GM21619 (cell line): ENCODE results near the gene SLC6A19.

Experiments used
- ATAC-seq: cut with Tn5 transposase; IDR thresholded peaks from one replicate; pipeline ENCODE4 v1.9.1; 2021; ENCODE audit not compliant: unreplicated experiment

Gene SLC6A19

DNA sequence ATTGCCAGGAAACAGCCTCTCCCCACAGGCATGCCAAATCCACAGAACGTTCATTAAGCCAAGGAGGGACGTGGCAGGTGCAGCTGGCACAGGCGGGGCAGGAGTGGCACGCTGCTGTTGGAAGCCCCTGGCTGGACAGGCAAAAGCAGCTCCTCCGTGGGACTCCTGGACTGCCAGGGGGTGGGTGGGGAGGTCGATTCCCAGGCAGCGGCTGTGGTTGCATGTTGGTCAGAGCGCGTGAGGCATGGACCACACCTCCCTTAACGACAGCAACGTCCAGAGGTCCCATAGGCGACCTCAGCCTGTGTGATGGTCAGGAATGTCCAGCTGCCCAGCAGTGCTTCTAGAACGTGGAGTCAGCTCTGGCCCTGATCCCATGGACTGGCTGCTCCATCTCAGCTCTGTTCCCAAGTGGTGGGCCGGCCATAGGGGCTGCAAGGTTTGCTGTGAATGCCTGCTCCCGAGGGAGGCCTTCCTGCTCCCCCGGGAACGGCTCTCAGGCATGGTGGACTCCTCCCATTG is 6.9 kb downstream of the SLC6A19 start:
- no peak for ATAC-seq

DNA sequence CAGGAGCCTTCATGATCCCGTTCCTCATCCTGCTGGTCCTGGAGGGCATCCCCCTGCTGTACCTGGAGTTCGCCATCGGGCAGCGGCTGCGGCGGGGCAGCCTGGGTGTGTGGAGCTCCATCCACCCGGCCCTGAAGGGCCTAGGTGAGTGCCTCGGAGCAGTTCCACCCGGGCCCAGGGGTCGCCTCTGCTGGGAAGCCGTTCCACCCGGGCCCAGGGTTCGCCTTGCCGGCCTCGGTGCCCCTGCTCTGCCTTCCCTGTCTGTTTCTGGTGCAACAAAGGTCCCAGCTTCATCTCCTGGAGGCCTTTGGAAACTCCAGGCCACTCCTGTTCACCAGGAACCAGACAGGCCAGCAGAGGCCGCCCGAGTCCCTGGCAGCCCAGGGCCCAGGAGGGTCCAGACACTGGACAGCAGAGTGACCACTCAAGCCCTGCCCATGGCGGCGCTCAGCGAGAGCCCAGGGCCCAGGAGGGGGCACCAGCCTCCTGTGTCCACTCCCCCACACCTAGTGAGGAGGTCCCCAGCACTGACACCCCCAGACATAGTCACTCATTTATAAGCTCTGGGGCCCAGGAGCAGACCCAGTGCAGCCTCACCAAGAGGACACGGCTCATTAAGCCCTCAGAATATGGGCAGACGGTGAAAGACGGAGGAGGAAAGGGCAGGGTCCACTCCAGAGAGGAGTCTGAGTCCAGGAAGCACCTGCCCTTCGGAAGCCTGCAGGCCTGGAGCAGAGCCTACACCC is 7.5 kb downstream of the SLC6A19 start:
- no peak for ATAC-seq

DNA sequence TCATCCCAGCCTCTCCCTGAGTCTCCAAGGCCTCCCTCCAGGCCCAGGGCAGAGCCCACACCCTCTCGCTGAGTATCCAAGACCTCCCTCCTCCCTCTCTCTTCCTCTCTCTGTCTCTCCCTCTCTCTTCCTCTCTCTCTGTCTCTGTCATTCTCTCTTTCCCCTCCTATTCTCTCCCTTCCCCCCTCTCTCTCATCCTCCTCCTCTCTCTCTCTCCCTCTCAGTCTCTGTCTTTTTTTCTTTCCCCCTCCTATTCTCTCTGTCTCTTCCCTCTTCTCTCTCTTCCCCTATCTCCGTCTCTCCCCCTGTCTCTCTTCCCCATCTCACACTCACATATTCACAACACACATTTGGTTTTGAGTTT is 8.1 kb downstream of the SLC6A19 start:
- ATAC-seq: no peak

DNA sequence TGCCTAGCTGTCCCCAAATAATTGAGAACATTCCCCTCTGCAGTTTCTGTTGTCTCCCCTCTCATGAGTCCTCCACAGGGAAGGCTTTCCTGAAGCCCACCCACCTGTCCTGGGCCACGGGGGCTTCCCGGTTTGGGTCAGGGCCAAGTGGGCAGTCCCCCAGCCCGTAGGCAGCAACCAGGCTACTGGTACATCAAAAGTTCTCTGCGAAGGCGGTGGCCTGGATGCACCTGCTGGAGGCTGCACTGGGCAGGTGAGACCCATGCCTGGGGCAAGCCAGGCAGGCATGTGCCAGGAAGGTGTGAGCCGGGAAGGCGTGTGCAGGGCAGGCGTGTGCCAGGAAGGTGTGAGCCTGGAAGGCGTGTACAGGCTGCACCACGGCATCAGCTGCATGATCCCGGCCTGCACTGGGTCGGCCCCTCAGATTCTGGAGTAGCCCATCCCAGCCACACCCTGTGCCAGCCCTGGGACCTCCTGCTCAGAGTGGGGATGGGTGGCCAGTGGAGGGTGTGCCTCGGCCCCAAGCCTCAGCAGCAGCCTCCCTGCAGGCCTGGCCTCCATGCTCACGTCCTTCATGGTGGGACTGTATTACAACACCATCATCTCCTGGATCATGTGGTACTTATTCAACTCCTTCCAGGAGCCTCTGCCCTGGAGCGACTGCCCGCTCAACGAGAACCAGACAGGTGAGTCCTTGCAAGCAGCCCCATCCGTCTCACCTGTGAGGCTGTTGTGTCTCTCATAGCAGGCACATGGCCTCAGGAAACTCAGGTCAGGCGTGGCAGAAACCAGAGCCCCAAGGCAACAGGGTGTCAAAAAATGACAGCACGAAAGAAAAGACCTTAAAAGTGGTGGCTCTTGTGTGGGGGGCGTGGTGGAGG is 8.7 kb downstream of the SLC6A19 start:
- no peak for ATAC-seq

DNA sequence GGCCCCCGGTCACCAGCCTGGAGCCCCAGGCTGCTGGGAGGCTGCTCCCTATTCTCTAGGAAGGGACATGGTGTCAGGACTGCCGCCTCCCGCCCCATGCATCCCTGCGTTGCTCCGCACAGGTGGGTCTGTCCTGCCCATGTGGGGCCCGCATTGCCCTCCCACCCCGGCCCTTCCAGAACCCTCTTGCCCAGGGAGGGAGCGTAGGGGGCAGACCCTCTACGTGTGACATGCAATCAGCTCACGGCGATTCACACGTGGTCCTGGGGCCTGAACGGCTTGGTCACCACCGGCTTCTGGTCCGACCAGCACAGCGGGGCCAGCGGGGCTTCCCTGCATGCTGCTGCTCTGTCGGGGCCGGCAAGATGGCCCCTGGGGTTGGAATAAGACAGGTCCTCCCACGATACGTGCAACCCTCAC is 9.4 kb downstream of the SLC6A19 start:
- no peak for ATAC-seq

DNA sequence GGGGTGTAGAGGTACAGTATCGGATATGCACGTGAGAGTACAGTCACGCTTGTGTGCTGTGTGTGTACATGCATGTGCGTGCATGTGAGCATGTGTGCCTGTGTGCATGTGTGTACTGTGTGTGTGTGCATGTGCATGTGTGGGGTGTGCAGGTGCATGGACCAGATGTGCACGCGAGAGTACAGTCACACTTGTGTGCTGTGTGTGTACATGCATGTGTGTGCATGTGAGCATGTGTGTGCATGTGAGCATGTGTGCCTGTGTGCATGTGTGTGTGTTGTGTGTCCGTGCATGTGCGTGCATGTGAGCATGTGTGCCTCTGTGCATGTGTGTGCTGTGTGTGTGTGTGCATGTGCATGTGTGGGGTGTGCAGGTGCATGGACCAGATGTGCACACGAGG is 10.3 kb downstream of the SLC6A19 start:
- no peak for ATAC-seq

DNA sequence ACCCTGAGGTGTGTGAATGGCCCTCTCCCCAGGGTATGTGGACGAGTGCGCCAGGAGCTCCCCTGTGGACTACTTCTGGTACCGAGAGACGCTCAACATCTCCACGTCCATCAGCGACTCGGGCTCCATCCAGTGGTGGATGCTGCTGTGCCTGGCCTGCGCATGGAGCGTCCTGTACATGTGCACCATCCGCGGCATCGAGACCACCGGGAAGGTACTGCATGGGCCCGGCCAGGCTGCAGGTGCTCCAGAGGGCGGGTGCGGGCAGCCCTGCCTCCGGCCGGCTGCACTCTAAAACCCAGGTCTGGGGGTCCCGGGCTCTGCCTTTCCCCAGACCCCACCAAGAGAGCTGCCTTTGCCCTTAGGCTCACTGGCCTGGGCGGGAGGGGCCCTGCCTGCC is 10.9 kb downstream of the SLC6A19 start:
- no peak for ATAC-seq

DNA sequence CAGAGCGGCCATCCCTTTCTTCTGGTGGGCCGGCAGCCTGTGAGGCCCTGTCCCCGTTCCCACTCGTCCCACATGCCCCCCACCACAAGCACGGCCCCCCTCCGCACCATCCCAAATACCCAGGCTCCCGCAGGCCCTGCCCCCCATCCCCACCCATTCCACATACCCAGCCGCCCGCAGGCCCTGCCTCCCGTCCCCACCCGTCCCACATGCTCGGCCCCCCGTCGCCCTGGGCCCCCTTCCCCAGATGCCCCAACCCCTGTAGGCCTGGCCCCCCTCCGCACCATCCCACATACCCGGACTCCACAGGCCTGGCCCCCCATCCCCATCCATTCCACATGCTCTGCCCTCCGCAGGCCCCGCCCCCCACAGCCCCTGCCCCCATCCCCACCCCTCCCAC is 11.5 kb downstream of the SLC6A19 start:
- no peak for ATAC-seq

DNA sequence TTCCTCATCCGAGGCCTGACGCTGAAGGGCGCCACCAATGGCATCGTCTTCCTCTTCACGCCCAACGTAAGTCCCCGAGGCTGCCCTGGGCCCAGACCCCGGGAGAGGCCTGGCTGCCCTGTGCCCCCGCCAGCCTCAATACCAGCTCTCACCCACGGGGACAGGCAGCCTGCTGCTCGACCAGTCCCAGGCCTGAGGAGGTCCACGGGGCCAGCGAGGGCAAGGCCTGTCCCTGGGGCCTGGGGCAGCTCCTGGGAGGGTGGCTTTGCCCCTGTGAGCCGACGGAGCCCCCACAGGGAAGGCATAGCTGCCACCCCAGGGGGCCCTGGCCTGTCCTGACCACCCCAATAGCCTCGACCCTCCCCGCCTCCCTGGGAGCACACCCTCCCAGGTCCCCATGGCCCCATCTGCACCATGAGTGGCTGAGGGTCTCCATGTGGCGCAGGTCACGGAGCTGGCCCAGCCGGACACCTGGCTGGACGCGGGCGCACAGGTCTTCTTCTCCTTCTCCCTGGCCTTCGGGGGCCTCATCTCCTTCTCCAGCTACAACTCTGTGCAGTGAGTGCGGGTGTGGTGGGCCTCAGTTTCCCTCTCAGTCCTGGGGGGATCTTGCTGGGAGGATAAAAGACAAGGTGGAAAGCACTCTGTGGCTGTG is 12.2 kb downstream of the SLC6A19 start:
- ATAC-seq: no peak

DNA sequence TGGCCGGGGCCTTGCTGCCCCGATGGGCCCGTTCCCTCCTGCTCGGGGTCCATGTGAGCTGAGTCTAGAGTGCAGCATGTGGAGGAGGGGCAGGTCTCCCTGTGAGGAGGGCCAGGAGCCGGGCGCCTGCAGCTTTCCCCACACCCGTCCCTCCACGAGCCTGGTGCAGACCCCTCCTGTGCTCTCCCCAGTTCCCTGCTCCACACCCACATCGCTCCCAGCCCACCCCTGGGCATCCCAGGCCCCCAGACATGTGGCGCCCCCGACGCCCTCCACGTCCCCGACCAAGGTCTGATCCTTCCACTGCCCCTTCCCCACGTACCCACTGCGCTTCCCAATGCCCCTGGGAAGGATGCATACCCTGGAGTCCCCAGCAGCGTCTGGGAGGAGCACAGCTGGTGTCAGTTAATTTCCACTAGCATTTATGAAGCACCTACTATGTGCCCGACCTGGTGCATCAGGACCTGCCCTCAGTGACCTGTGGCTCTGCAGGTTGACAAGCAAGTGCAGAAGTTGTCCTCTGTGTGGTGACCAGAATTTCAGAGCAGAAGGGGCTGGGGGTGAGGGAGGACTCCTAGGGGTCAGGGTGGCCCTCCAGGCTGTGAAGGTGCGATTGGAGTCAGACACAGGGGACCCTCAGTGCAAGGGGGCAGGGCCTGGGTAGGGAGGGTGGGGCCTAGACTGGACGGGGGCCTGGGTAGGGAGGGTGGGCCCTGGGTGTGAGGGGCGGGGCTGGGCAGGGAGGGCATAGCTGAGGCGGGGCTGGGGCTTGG is 13.0 kb downstream of the SLC6A19 start:
- ATAC-seq: no peak

DNA sequence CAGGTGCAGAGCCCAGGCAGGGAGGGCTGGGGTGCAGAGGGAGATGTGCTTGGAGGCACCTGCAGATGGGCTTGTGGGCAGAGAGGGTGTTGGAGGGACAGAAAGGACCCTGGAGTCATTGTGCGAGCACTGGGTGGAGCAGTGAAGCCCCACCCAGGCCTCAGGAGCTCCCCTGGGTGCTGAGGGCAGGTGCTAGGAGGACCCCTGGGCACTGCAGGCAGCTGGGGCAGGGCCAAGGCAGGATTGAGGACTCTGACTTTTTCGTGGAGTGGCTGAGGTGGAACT is 13.5 kb downstream of the SLC6A19 start:
- ATAC-seq: no peak

DNA sequence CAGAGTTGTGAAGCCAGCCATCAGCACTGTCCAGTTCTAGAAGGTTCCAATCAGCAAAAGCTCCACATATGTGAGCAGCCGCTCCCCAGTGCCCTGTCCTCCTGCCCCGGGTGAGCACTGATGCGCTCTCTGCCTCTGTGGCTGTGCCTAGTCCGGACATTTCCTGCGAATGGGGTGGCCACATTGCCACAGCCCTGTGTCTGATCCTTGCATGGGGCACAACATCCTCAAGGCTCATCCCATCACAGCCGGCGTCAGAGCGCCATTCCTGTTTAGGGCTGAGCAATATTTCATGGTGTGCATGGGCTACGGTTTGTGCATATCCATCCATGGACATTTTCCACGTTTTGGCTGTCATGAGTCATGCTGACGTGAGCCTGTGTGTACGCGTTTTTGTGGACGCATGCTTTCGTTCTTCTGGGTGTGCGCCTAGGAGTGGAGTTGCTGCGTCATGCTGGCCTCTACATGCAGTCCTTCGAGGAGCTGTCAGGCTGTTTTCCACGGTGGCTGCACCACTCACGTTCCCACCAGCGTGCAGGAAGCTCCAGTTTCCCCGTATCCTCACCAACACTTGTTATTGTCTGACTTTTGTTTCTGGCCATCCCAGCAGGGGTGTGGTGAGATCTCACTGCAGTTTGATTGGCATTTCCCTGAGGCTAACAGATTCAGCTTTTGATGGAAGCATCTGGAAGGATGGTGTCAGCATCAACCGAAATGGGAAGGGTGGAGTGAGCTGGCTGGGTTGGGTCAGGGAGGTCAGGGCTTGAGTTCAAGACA is 14.1 kb downstream of the SLC6A19 start:
- ATAC-seq: no peak

DNA sequence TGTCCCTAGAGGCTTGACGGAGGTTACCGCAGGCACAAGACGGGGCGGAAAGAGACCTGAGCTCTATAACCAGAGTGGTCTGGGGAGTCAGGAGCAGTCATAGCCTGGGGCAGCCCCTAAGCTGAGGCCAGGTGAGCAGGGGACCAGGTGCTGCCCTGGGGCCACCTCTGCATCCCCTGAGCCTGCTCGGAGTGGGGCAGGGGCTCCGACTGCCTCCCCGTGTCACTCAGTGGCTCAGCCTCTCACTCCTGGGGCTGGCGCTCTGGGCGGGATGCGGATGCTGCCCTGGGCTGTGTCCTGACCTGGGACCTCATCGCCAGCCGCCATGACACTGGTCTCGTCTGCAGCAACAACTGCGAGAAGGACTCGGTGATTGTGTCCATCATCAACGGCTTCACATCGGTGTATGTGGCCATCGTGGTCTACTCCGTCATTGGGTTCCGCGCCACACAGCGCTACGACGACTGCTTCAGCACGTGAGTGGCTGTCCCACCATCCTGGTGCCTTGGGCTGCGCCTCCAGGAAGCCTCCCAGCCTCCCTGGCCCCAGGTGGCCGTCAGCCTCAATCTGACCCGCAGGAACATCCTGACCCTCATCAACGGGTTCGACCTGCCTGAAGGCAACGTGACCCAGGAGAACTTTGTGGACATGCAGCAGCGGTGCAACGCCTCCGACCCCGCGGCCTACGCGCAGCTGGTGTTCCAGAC is 15.0 kb downstream of the SLC6A19 start:
- no peak for ATAC-seq

DNA sequence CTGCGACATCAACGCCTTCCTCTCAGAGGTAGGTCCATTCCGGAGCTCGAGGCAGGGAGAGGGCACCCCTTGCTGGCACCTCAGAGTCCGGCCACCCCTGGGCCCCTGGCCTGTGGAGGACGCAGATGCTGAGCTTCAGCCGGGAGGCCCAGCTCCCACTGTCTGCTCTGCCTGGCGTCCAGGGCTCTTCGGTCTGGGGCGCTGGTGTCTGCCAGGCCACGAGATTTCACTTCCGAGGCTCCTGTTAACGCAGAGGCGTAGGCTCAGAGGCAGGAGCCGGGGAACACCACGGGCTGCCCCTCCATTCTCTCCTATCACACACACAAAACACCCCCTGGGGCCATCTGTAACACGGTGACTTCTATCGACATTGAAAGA is 15.5 kb downstream of the SLC6A19 start:
- ATAC-seq: no peak

DNA sequence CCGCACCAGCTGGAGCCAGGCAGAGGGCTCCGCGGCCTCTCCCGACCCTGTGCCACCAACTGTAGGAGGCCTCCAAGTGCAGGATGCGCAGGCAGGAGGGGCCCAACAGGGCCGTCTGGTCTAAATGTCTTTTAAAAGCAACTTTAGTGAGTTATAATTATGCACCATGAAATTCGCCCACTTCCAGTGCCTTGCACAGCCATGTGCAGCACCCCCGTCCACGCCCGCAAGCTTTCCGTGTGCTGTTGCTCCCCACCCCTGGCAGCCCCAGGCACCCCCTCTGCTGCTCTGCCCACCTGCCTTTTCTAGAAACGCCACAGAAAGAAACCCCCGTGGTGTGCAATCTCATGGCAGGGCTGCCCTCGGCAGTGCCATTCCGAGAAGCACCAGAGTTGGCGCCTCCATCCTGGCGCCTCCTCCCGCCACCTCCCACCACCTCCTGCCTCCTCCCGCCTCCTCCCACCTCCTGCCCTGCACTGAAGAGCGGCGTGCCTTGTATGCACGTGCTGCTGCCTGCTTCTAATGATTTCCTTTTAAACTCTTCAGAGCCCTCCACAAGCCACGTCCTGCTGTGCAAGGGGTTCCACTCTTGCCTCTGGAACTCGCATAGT is 16.3 kb downstream of the SLC6A19 start:
- ATAC-seq: no peak

DNA sequence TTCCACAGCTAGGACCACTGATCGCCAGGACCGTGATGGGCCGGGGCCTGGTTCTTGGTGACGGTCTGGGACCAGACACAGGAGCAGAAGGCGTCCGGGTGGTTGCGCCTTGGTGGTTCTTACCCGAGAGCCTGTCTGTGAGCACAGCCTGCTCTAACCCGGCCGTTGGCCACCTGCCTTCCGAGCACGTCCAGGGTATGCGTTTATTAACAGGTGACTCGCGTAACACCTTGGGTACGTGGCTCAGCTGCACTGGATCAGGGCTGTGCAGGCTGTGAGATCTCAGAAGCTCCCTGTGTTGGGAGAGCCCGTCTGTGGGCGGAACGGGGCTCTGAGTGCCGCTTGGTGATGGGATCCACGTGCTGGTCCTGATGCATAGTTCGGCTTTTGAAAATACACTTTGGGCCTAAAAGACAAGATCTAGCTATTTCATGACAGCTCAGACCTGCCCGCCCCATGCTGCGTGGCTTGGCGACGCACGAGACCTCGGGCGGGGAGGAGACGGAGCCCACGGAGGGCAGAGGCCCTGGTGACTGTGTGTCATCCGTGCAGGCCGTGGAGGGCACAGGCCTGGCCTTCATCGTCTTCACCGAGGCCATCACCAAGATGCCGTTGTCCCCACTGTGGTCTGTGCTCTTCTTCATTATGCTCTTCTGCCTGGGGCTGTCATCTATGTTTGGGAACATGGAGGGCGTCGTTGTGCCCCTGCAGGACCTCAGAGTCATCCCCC is 17.1 kb downstream of the SLC6A19 start:
- ATAC-seq: no peak

DNA sequence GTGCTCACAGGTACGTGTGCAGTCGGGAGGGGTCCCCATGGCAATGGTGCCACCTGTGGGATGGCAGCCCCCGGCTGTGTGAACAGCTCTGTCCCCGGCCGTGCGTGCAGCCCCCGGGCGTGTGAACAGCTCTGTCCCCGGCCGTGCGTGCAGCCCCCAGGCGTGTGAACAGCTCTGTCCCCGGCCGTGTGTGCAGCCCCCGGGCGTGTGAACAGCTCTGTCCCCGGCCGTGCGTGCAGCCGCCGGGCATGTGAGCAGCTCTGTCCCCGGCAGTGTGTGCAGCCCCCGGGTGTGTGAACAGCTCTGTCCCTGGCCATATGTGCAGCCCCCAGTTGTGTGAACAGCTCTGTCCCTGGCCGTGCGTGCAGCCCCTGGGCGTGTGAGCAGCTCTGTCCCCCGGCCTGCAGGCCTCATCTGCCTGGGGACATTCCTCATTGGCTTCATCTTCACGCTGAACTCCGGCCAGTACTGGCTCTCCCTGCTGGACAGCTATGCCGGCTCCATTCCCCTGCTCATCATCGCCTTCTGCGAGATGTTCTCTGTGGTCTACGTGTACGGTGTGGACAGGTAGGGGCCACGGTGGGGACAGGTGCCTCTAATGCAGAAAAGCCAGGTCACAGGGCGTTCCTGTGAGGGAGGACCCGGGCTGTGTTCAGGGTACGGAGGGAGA is 17.8 kb downstream of the SLC6A19 start:
- ATAC-seq: no peak

DNA sequence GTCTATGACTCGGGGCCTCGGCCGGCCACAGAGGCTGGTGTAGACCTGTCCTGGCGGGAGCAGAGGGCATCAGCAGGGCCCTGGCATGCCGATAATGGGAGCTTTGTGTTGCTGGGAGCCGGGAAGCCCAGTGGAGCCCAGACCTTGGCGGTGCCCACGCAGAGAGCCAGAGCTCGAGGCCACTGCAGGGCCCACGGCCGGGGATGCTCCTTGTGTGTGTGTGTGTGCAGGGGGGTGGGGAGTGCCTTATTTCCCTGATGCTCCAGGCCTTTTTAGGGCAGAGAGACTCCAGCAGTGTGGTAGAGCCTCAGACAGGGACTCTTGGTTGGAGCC is 18.3 kb downstream of the SLC6A19 start:
- no peak for ATAC-seq
